ENCODE data around the gene TBATA.

The TBATA gene

GRCh38 chr10:70761727-70762350 lies 23.3 kb downstream of the TBATA start:
- no peaks in the 10 kb centered on the region for H3K9me3 Mint-ChIP-seq
- no peak overlapping the region for H3K27ac Mint-ChIP-seq
- H3K27me3 Mint-ChIP-seq, result no peaks in the 10 kb centered on the region
- H3K4me3 Mint-ChIP-seq, result no peak overlapping the region
- no peaks in the 10 kb centered on the region for H3K36me3 Mint-ChIP-seq
- H3K4me1 Mint-ChIP-seq, result peaks cover 8% of the 10 kb centered on the region

GRCh38 chr10:70761031-70761601 lies 24.1 kb downstream of the TBATA start:
- no peak overlapping the region for H3K27ac Mint-ChIP-seq
- H3K4me1 Mint-ChIP-seq, result peaks cover 8% of the 10 kb centered on the region
- no peaks in the 10 kb centered on the region for H3K9me3 Mint-ChIP-seq

GRCh38 chr10:70760271-70760787 lies 24.8 kb downstream of the TBATA start:
- Mint-ChIP-seq H3K4me3 (no peak overlapping the region), H3K27me3 (no peaks in the 10 kb centered on the region), H3K27ac (no peak overlapping the region), H3K36me3 (no peaks in the 10 kb centered on the region), H3K9me3 (no peaks in the 10 kb centered on the region), H3K4me1 (peaks cover 8% of the 10 kb centered on the region)

More at GRCh38 chr10:70761031-70761601, 24.1 kb downstream of the TBATA start:
- H3K27me3 Mint-ChIP-seq, result no peaks in the 10 kb centered on the region
- no peaks in the 10 kb centered on the region for H3K36me3 Mint-ChIP-seq
- H3K4me3 Mint-ChIP-seq, result no peak overlapping the region

- Mint-ChIP-seq H3K9me3 (no peaks in the 10 kb centered on the region), H3K27me3 (no peaks in the 10 kb centered on the region), H3K4me1 (peaks cover 8% of the 10 kb centered on the region), H3K4me3 (no peak overlapping the region), H3K27ac (no peak overlapping the region), H3K36me3 (no peaks in the 10 kb centered on the region)
These were observed 25.4 kb downstream of the TBATA start for GRCh38 chr10:70759781-70760180.

GRCh38 chr10:70758757-70759514 lies 26.2 kb downstream of the TBATA start:
- Mint-ChIP-seq H3K4me3 (no peak overlapping the region), H3K36me3 (no peaks in the 10 kb centered on the region), H3K9me3 (no peaks in the 10 kb centered on the region), H3K27ac (peak overlapping the region; percentile 11), H3K27me3 (no peaks in the 10 kb centered on the region), H3K4me1 (peaks cover 8% of the 10 kb centered on the region)

- Mint-ChIP-seq H3K27ac (no peak overlapping the region), H3K27me3 (no peaks in the 10 kb centered on the region), H3K4me3 (no peak overlapping the region), H3K36me3 (no peaks in the 10 kb centered on the region), H3K4me1 (peaks cover 8% of the 10 kb centered on the region), H3K9me3 (no peaks in the 10 kb centered on the region)
These were observed 27.3 kb downstream of the TBATA start for GRCh38 chr10:70757856-70758255.

GRCh38 chr10:70756700-70757360 lies 28.3 kb downstream of the TBATA start:
- no peaks in the 10 kb centered on the region for H3K36me3 Mint-ChIP-seq
- no peak overlapping the region for H3K4me3 Mint-ChIP-seq
- H3K27ac Mint-ChIP-seq, result no peak overlapping the region
- no peaks in the 10 kb centered on the region for H3K9me3 Mint-ChIP-seq
- no peaks in the 10 kb centered on the region for H3K27me3 Mint-ChIP-seq
- H3K4me1 Mint-ChIP-seq, result peaks cover 8% of the 10 kb centered on the region

GRCh38 chr10:70753841-70754621 lies 31.1 kb downstream of the TBATA start:
- Mint-ChIP-seq H3K27me3 (no peaks in the 10 kb centered on the region), H3K9me3 (no peaks in the 10 kb centered on the region), H3K36me3 (no peaks in the 10 kb centered on the region), H3K27ac (no peak overlapping the region), H3K4me3 (no peak overlapping the region), H3K4me1 (peaks cover 5% of the 10 kb centered on the region)

- Mint-ChIP-seq H3K27ac (no peak overlapping the region), H3K4me1 (no peaks in the 10 kb centered on the region), H3K27me3 (no peaks in the 10 kb centered on the region), H3K36me3 (no peaks in the 10 kb centered on the region), H3K4me3 (no peak overlapping the region), H3K9me3 (no peaks in the 10 kb centered on the region)
These were observed 32.0 kb downstream of the TBATA start for GRCh38 chr10:70753026-70753663.

- H3K4me1 Mint-ChIP-seq, result no peaks in the 10 kb centered on the region
- H3K9me3 Mint-ChIP-seq, result no peaks in the 10 kb centered on the region
- no peak overlapping the region for H3K4me3 Mint-ChIP-seq
- no peak overlapping the region for H3K27ac Mint-ChIP-seq
- H3K36me3 Mint-ChIP-seq, result no peaks in the 10 kb centered on the region
- H3K27me3 Mint-ChIP-seq, result no peaks in the 10 kb centered on the region
These were observed 32.6 kb downstream of the TBATA start for GRCh38 chr10:70752571-70752970.

- Mint-ChIP-seq H3K9me3 (no peaks in the 10 kb centered on the region), H3K36me3 (no peaks in the 10 kb centered on the region), H3K27ac (no peak overlapping the region), H3K4me3 (no peak overlapping the region), H3K27me3 (no peaks in the 10 kb centered on the region), H3K4me1 (no peaks in the 10 kb centered on the region)
These were observed 33.2 kb downstream of the TBATA start for GRCh38 chr10:70751991-70752390.

GRCh38 chr10:70751356-70751755 lies 33.8 kb downstream of the TBATA start:
- H3K27me3 Mint-ChIP-seq, result no peaks in the 10 kb centered on the region
- H3K36me3 Mint-ChIP-seq, result no peaks in the 10 kb centered on the region
- no peaks in the 10 kb centered on the region for H3K4me1 Mint-ChIP-seq
- no peaks in the 10 kb centered on the region for H3K9me3 Mint-ChIP-seq
- H3K27ac Mint-ChIP-seq, result no peak overlapping the region
- H3K4me3 Mint-ChIP-seq, result no peak overlapping the region

- Mint-ChIP-seq H3K36me3 (no peaks in the 10 kb centered on the region), H3K4me1 (no peaks in the 10 kb centered on the region), H3K27me3 (no peaks in the 10 kb centered on the region), H3K4me3 (no peak overlapping the region), H3K9me3 (no peaks in the 10 kb centered on the region), H3K27ac (no peak overlapping the region)
These were observed 34.9 kb downstream of the TBATA start for GRCh38 chr10:70750156-70750703.

- no peaks in the 10 kb centered on the region for H3K27me3 Mint-ChIP-seq
- no peak overlapping the region for H3K4me3 Mint-ChIP-seq
- no peaks in the 10 kb centered on the region for H3K4me1 Mint-ChIP-seq
- H3K27ac Mint-ChIP-seq, result no peak overlapping the region
- H3K36me3 Mint-ChIP-seq, result no peaks in the 10 kb centered on the region
- no peaks in the 10 kb centered on the region for H3K9me3 Mint-ChIP-seq
These were observed 35.4 kb downstream of the TBATA start for GRCh38 chr10:70749756-70750155.
